CD4-positive, alpha-beta T cell treated with Interleukin-15 for 4 hours (primary cell): ENCODE results near the gene RRAGC.

Experiments
- DNase-seq: peaks from one replicate; pipeline ENCODE4 v3.0.0-alpha.2; 2020; ENCODE audit warnings: low spot score

The RRAGC gene, protein sequence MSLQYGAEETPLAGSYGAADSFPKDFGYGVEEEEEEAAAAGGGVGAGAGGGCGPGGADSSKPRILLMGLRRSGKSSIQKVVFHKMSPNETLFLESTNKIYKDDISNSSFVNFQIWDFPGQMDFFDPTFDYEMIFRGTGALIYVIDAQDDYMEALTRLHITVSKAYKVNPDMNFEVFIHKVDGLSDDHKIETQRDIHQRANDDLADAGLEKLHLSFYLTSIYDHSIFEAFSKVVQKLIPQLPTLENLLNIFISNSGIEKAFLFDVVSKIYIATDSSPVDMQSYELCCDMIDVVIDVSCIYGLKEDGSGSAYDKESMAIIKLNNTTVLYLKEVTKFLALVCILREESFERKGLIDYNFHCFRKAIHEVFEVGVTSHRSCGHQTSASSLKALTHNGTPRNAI

GRCh38 chr1:38859561-38860453 is at the start of gene RRAGC:
Gene RRAGC, minus strand, starts transcription at chr1:38859772. Its CDS starts 126 bp downstream, at chr1:38859646.
- DNase-seq = peak; percentile 98

- no peak for DNase-seq
Measured at GRCh38 chr1:38908821-38909220, 49.2 kb upstream of the RRAGC start.

GRCh38 chr1:38905985-38906384 is 46.4 kb upstream of the RRAGC start:
- DNase-seq = no peak

DNA sequence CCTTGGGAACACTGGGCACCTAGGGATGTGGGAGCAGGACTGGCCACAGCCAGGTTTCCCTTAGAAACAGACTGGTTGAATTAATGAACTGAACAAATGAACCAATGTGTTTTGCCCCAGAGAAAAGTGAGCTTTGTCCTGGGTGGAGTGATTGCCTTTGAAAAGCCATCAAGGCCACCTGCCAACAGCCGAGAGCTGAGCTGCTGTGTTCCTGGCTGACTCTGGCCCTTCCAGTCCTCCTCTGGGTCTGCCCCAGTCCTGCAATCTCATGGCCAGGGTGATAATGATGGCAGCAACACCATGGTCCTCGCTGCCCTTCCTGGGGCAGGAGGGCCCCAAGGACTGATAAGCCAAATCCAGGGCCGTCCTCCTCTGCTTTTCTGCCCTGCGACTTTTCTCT is 40.0 kb upstream of the RRAGC start:
- DNase-seq = no peak

DNA sequence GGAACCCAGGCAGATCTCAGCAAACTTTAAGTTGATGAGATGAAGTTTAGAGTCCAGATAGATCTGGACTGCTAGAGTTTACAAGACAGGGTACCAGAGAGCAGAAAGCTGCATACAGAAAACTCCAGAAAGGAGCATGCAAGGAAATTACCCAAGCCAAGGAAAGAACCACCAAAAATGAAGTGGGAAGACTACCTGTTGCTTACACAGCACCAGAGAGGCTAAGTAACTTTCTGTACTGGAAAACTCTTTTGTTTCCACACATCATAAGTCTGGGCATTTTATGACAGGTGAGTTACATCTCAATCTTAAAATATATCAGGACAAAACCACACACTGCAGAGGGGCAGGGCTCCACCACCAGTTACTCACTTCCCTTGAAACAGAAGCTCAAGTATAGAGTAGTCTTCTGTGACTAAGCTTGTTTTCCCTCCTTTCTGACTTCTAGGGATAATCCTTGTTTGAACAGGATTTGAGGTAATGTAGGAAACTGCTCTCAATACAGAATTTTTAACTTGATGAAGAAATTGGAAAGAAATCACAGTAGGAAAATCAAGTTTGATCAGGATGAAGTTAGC is 39.2 kb upstream of the RRAGC start:
- DNase-seq = no peak

- no peak for DNase-seq
Measured at GRCh38 chr1:38896169-38896568, 36.6 kb upstream of the RRAGC start.

DNA sequence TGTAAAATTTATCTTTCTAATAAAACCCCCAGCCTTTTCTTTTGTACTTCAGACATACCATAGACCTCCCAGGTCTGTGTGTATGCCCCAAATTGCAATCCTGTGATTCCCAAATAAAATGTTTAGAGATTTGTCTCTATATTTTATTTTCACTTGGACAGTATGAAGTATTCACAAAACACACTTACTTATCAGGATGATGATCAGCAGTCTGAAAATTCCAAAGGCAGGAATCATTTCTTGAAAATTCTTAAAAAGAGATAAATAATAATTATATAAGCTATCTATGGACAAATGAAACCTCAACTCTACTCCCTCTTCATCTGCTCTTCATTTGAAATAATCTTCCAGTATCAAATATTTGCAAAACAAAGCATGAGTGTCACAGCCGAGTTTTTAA is 33.4 kb upstream of the RRAGC start:
- no peak for DNase-seq

GRCh38 chr1:38891753-38892152 is 32.2 kb upstream of the RRAGC start:
- no peak for DNase-seq

DNA sequence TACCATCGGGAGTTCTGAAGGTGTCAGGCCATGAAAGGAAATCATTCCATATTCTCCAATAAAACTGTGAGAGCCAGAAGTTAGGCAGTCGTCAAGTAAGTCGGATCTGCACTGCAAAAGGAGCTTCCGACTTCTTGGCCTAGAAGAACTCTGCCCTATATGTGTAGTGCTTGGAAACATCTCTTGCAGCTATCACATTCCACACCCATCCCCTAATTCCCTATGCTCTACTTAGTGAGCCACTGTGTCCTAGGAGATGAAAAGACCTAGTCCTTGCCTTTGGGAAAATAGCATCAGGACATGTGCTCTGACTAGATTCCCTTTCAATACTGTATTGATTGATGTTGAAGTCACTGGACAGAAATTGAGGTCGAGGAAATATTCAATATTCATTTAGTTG is 30.0 kb upstream of the RRAGC start:
- no peak for DNase-seq

- no peak for DNase-seq
Measured at GRCh38 chr1:38888423-38889333, 29.1 kb upstream of the RRAGC start.

DNA sequence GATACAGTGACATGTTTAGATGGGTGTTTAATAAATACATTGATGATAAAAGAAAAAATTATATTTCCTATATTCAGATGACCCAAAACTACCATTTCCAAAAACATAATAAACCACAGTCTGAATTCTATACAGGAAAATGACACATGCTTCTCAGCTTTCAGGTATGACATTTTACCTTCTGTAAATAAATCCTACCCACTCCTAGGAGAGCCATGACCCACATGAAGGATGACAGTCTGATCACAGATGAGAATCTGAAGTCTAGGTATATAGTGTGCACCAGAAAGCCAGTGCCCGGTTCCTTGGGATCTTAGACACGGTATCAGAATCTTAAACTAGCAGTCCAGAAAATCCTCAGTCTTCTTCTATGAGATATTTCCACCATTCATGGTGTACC is 25.5 kb upstream of the RRAGC start:
- no peak for DNase-seq

- DNase-seq = no peak
Measured at GRCh38 chr1:38881487-38881886, 21.9 kb upstream of the RRAGC start, which contains the start of gene GJA9. Gene GJA9, minus strand, starts transcription at chr1:38881587. Its CDS starts 5,489 bp downstream, at chr1:38876098.

DNA sequence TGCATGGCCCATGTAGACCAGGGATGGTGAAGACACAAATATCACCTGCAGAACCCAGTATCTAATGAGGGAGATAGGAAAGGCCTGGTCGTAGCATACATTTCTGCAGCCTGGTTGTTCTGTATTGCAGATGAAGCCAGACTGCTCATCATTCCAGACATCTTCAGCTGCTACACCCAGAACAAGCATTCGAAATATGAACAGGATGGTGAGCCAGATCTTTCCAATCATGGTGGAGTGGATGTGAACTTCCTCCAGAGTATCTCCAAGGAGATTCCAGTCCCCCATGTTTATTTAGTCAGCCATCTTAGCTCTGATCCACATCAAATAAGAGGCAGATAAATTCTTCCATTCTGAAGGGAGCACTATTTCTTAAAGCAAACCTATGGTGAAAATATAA is 16.2 kb upstream of the RRAGC start:
- DNase-seq = no peak

- DNase-seq = peak; percentile 97
Measured at GRCh38 chr1:38873027-38873969, 13.7 kb upstream of the RRAGC start, which contains the start of gene MYCBP. Gene MYCBP, minus strand, starts transcription at chr1:38873348. Its CDS starts 43 bp downstream, at chr1:38873305.

DNA sequence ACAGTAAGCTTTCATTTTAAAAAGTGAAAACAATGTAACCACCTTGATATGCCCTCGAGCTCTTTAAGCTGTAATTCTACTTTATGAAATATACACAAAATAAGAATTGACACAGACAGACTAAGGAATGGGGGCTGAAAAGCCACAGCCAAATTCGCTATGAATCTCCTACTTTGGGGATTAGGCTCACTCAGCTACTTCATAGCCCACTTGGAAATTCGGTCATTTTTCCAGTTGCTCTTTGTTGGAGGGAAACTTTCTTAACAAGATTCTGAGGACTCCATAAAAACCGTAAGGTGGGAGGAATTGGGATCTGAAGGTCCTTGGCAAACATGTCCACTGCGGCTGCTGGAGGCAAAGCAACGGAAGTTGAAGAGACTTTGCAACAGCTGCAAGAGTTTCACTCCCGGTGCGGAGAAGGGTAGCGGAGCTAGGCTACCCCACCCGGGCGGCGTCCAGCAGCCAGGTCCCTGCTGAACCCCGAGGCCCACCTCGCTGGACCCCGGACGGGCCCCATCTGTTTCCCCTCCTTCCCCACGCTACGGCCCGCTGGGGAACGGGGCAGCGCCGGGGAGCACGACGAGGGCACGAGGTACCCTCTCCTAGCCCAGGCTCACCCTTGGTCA is 12.9 kb upstream of the RRAGC start:
- peak; percentile 16 for DNase-seq

- DNase-seq = no peak
Measured at GRCh38 chr1:38870996-38871395, 11.4 kb upstream of the RRAGC start.

- no peak for DNase-seq
Measured at GRCh38 chr1:38867208-38867607, 7.6 kb upstream of the RRAGC start.

- DNase-seq = no peak
Measured at GRCh38 chr1:38865112-38865715, 5.6 kb upstream of the RRAGC start.

GRCh38 chr1:38860454-38860795 is 853 bp upstream of the RRAGC start:
- DNase-seq = no peak
